ENCODE data around the gene NAA10. TPM values are rescaled to one million over a fixed set of nuclear protein-coding genes. Genes with fewer than 3 reads are reported as not detected.

Gene NAA10
- total and polyA plus RNA-seq, 7 donors, result 105 to 203 (median 166) TPM

DNA sequence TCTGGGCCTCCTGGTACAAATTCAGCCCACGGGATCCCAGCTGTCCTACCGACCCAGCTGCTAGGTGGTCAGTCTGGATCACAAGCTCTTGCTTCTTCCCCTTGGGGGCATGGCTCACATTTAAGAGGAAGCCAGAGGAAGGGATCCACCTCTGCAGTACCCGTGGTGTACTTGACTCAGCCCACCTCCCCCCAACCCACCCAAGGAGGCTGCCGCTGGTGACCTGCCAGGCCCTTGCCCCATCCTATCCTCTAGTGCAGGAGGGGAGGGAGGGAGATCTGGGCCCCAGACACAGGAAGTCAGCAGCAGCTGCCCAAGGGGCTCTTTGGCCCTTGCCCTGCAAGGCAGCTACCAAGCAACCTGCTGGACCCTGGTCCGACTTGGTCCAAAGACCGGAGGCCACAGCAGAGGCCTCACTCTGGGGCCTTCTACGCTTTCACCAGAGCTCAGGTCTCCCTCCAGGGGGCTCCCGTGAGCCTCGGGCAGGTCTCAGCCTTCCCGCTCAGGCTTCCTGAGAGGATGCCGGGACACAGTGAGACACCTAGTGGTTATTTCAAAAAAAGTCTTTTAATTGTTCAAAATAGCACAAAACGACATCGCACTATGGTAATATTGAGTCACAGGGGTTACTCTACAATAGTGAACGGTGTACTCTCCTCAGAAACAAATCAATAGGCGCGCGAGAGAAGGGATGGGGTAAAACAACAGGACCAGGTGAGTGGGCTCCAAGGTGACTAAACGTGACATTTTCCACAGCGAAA lies 12.4 kb upstream of the NAA10 start:
- ATAC-seq, result peak; percentile 74 to 87 (median 82)
- intact Hi-C loops (cut with DNase I), result no loop called here
- Histone ChIP-seq H3K27ac (no peak overlapping the region), H3K27me3 (ENCODE audit: insufficient read depth in 3 of 3, low read length in 2 of 3) (peaks cover 0 to 3% (median 0%) of the 10 kb centered on the region in 3 donors), H3K4me1 (no peaks in the 10 kb centered on the region), H3K9me3 (no peaks in the 10 kb centered on the region), H3K4me3 (no peak overlapping the region), H3K36me3 (ENCODE audit: insufficient read depth in 1 of 2, low read depth in 1 of 2) (peaks cover 0 to 44% of the 10 kb centered on the region in 2 donors)
- TF ChIP-seq, protein P1, sequence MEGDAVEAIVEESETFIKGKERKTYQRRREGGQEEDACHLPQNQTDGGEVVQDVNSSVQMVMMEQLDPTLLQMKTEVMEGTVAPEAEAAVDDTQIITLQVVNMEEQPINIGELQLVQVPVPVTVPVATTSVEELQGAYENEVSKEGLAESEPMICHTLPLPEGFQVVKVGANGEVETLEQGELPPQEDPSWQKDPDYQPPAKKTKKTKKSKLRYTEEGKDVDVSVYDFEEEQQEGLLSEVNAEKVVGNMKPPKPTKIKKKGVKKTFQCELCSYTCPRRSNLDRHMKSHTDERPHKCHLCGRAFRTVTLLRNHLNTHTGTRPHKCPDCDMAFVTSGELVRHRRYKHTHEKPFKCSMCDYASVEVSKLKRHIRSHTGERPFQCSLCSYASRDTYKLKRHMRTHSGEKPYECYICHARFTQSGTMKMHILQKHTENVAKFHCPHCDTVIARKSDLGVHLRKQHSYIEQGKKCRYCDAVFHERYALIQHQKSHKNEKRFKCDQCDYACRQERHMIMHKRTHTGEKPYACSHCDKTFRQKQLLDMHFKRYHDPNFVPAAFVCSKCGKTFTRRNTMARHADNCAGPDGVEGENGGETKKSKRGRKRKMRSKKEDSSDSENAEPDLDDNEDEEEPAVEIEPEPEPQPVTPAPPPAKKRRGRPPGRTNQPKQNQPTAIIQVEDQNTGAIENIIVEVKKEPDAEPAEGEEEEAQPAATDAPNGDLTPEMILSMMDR (IDR thresholded peaks at IDR 0.05), result peak; percentile 76
- WGBS, 3 donors, result 35 to 53% (median 40%) methylated on average over 16 to 19 of the region's 19 CpGs
- peak; percentile 69 to 87 for DNase-seq

DNA sequence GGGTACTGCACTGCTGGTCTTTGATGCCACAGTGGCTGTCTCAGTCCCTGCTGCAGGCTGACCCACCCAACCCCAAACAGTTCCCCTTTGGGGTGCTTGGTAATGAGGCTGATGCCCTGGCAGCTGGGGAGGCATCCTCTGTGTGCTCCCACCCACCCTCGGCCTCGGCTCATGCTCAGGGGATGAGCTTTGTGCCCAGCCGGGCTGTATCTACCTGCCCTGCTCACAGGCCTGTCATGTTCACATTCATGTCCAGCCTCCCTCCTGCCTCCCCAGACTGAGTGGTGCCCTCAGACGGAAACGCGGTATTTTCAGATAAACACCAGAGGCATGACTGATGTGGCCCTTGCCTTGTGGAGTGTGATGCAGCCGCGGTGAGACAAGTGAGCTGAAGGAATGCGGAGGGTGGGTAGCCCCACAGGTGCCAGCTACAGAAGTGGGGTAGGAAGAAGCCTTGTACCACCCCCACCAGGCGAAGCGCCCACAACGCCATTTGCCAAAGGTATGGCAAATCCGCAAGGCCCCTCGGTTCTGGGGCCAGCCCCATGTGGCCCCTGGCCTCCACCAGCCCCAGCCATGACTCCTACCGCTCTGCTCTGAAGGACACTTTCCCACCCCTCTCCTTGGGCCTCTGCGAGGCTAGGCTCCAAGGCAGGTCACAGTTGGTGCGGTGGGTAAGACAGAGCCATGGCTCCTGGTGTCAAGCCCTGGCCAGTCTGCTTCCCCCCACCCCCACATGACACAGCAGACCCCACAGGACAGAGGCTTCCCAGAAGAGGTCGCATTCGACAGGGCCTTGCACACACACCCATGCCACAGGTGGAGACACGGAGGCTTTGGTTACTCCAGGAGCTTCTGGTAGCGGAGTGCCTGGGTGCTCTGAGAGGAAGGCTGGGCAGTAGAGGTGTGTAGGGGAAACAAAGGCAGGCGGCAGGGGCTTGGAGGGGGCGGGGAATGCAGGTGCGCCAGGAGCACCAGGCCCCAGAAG lies 11.4 kb upstream of the NAA10 start:
- Histone ChIP-seq H3K27me3 (ENCODE audit: insufficient read depth in 3 of 3, low read length in 2 of 3) (peaks cover 0 to 3% (median 0%) of the 10 kb centered on the region in 3 donors), H3K4me3 (no peak overlapping the region), H3K27ac (no peak overlapping the region), H3K36me3 (ENCODE audit: insufficient read depth in 1 of 2, low read depth in 1 of 2) (peaks cover 0 to 35% of the 10 kb centered on the region in 2 donors), H3K4me1 (no peaks in the 10 kb centered on the region), H3K9me3 (no peaks in the 10 kb centered on the region)
- ATAC-seq (peak in 1 of 4 donors; percentile 5), DNase-seq (no peak)
- WGBS, 3 donors, result 78 to 86% (median 80%) methylated on average over 20 to 24 of the region's 24 CpGs
- intact Hi-C loops (cut with DNase I), result no loop called here
- TF ChIP-seq, protein P1 (IDR thresholded peaks at IDR 0.05), result no peak

DNA sequence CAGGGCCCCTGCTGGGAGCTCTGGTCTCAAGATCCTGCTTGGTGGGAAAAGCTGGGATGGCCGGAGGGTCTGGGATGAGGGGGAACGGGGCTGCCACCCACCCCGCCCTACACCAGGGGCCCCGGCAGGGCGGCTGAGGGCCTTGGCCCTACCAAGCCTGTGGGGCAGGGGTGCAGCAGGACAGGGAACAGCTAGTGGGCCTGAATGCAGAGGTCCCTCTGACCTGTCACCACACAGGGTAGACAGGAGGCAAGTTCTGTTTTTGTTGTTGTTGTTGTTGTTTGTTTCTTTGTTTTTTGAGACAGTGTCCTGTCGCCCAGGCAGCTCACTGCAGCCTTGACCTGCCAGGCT lies 9.9 kb upstream of the NAA10 start:
- no peaks in the 10 kb centered on the region for H3K4me1 ChIP-seq
- TF ChIP-seq, protein P1 (IDR thresholded peaks at IDR 0.05), result no peak
- H3K9me3 ChIP-seq, result no peaks in the 10 kb centered on the region
- 72 to 76% (median 73%) methylated on average over 3 to 6 of the region's 6 CpGs for WGBS, 3 donors
- intact Hi-C loops (cut with DNase I), result no loop called here
- no peak overlapping the region for H3K27ac ChIP-seq
- ATAC-seq, result peak in 2 of 4 donors; percentile 2 to 7
- H3K27me3 ChIP-seq (ENCODE audit: insufficient read depth in 3 of 3, low read length in 2 of 3), result peaks cover 0 to 3% (median 0%) of the 10 kb centered on the region in 3 donors
- H3K4me3 ChIP-seq, result peak overlapping the region; percentile 45
- no peak for DNase-seq
- H3K36me3 ChIP-seq (ENCODE audit: insufficient read depth in 1 of 2, low read depth in 1 of 2), result peaks cover 0 to 20% of the 10 kb centered on the region in 2 donors

DNA sequence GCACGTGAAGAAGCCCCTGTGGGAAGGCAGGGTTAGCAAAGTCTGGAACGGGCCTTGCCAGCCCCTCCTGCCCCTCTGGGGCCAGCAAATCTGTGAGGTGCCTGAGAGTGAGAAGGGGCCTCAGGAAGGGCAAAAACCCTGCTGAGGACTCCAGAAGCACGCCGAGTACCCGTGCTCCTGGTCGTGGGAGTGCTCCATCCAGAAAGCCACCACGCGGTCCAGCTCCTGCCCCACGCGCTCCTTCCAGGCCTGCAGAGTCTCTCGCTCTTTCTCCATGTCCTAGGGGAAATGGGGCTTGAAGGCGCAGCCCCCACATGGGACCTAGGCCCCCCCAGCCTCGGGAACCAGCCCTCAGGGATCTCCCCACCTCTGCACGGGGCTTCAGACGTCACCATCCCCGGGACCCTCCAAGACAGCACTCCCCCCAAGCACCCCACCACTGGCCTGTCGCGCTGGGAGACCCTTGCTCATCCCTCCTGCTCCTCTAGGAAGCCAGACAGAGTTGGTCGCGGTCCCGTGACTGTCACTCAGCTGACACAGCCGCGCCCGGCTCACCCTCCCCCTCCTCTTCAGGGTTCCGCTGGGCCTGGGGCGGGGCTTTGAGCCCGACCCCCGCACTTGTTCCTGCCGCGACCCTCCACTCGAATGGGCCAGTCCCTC lies 9.4 kb upstream of the NAA10 start, which contains the start of gene RENBP:
RENBP (minus strand) TSS at position 504 of the 660 bp plus-strand sequence; CDS start at position 471, 33 bp downstream.
- ATAC-seq (peak in 2 of 4 donors; percentile 15 to 47), DNase-seq (no peak)
- Histone ChIP-seq H3K27ac (no peak within 1 kb of the TSS), H3K4me1 (no peaks in the 10 kb centered on the region), H3K4me3 (peak within 1 kb of the TSS; percentile 45), H3K9me3 (no peaks in the 10 kb centered on the region), H3K36me3 (ENCODE audit: insufficient read depth in 1 of 2, low read depth in 1 of 2) (peaks cover 0 to 15% of the 10 kb centered on the region in 2 donors), H3K27me3 (ENCODE audit: insufficient read depth in 3 of 3, low read length in 2 of 3) (peaks cover 0 to 3% (median 0%) of the 10 kb centered on the region in 3 donors)
- TF ChIP-seq, protein P1 (IDR thresholded peaks at IDR 0.05), result no peak
- intact Hi-C loops (cut with DNase I), result no loop called here
- WGBS, 3 donors, result 30 to 40% (median 32%) methylated on average over 17 to 30 of the region's 31 CpGs

Data from psoas muscle (tissue), 8 donors.